Thyroid gland (tissue), 4 donors: ENCODE data around the gene NLRP1. TPM values are rescaled to one million over a fixed set of nuclear protein-coding genes. Genes with fewer than 3 reads are reported as not detected.

ENCODE experiments used
- DNase-seq, 2 donors: peaks; one replicate each; pipeline ENCODE4 v3.0.0-alpha.2; 2019
- H3K27ac ChIP-seq, 3 donors: fragments of 200-600 bp; sonication (generic); 1 replicate in 2 of 3; 2 replicates in 1 of 3; pipeline ENCODE4 v1.5.1; 2016 to 2019; ENCODE audit warnings: mild to moderate bottlenecking in 1 of 3, moderate library complexity in 1 of 3
- H3K27me3 ChIP-seq: fragments of 200-600 bp; sonication (generic); one replicate; pipeline ENCODE4 v1.5.1; 2019
- H3K36me3 ChIP-seq, 2 donors: fragments of 200-600 bp; sonication (generic); one replicate each; pipeline ENCODE4 v1.5.1; 2016 to 2019
- H3K4me1 ChIP-seq, 2 donors: fragments of 200-600 bp; sonication (generic); one replicate each; pipeline ENCODE4 v1.5.1; 2017 to 2019
- H3K4me3 ChIP-seq, 3 donors: fragments of 200-600 bp; sonication (generic); replicated peaks in 1 of 3; 1 replicate in 2 of 3; 2 replicates in 1 of 3; pipeline ENCODE4 v1.5.1; 2016; ENCODE audit warnings: mild to moderate bottlenecking in 1 of 3
- H3K9me3 ChIP-seq: fragments of 200-600 bp; sonication (generic); one replicate; pipeline ENCODE4 v1.5.1; 2017
- POLR2A ChIP-seq, 2 donors: fragments of 450-650 bp; IDR thresholded peaks; one replicate each; pipeline ENCODE4 v1.6.1; 2017; ENCODE audit warnings: antibody characterized with exemption in 2 of 2, mild to moderate bottlenecking in 2 of 2, moderate library complexity in 1 of 2
- WGBS, 2 donors: methylation state at CpG; one replicate each; pipeline ENCODE4 v1.1.5; 2017; 5-methylcytosine and 5-hydroxymethylcytosine counted together
- intact Hi-C: fragments of 100-400 bp; cut with DNase I; formaldehyde crosslinking; loops from one replicate; pipeline ENCODE4 v1.15.1; 2023
- total RNA-seq, 4 donors: library from RNA; depleted of rRNA; stranded (reverse); fragments of >200 nt; gene quantifications; one replicate each; pipeline ENCODE4 v1.2.3, GENCODE V29; 2016
- TF ChIP-seq, protein P1 (sequence below), 6 experiments: fragments of 200-600 bp in 3 of 6; fragments of 450-650 bp in 3 of 6; sonication (generic) in 3 of 6; IDR thresholded peaks; one replicate each; pipeline ENCODE4 v1.5.1; 2016 to 2019; ENCODE audit warnings: antibody characterized with exemption in 6 of 6, mild to moderate bottlenecking in 2 of 6, inconsistent platforms in 1 of 6, moderate library complexity in 1 of 6

Gene NLRP1
- total RNA-seq, 4 donors from 2014 or later = 28.4 to 36.7 (median 31.8) TPM

DNA sequence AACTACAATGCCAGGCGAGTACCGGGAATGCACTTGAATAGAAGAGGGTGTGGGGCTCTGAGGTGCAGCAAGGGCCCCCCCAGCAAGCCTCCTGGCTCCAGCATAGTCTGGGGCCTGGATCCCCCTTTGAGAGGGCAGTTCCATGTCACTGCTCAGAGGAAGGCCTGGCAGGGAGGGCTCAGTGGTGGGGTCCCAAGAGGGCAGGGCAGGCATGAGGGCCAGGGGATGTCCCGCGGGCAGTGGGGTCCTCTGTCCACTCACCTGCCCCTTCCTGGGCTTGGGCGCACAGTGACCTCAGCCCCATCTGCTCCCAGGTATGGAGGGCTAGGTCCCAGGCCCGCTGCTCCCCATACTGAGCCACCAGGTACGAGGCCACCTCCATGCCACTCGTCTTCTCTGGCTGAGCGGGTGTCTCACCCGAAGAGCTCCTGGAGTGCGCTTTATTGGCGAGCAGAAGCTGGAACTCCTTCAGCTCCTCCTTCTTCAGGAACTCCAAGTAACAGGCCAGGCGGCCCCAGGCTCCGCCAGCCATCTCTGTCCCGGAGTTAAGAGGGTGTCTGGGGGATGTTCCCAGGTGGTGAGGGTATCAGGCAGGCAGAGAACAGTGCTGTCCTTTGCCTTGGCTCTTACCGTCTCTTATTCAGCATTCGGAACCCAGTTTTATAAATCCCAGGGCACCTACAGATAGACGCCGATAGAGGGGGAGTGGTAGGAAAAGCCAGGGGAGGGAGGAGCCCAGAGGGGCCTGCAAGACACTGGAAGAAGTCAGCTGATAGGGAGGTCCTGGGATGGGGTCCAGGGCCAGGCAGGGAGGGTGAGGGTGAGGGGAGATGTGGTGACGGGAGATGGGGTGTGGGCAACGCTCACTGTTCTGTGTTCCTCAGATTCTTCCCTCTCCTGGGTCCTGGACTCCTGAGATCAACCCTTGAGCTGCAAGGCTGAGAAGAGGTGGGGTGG lies 605 bp downstream of the NLRP1 start:
- Histone ChIP-seq H3K4me3 (peak overlapping the region; percentile 30 to 54 (median 37)), H3K36me3 (peaks cover 0 to 14% of the 10 kb centered on the region in 2 donors), H3K27me3 (no peaks in the 10 kb centered on the region), H3K4me1 (peaks cover 15 to 32% of the 10 kb centered on the region in 2 donors), H3K9me3 (no peaks in the 10 kb centered on the region), H3K27ac (peak overlapping the region; percentile 73 to 88 (median 77))
- peak; percentile 75 for DNase-seq
- TF ChIP-seq, protein P1, sequence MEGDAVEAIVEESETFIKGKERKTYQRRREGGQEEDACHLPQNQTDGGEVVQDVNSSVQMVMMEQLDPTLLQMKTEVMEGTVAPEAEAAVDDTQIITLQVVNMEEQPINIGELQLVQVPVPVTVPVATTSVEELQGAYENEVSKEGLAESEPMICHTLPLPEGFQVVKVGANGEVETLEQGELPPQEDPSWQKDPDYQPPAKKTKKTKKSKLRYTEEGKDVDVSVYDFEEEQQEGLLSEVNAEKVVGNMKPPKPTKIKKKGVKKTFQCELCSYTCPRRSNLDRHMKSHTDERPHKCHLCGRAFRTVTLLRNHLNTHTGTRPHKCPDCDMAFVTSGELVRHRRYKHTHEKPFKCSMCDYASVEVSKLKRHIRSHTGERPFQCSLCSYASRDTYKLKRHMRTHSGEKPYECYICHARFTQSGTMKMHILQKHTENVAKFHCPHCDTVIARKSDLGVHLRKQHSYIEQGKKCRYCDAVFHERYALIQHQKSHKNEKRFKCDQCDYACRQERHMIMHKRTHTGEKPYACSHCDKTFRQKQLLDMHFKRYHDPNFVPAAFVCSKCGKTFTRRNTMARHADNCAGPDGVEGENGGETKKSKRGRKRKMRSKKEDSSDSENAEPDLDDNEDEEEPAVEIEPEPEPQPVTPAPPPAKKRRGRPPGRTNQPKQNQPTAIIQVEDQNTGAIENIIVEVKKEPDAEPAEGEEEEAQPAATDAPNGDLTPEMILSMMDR (IDR thresholded peaks at IDR 0.05) = peak in 1 of 6 experiments; percentile 16
- peak in 1 of 2 donors; percentile 42 for TF ChIP-seq POLR2A (IDR thresholded peaks at IDR 0.05)
- intact Hi-C loops = no loop called here
- 29 to 36% methylated on average over 12 to 19 of the region's 21 CpGs for WGBS, 2 donors

GRCh38 chr17:5582209-5583185 lies 1.8 kb downstream of the NLRP1 start:
- TF ChIP-seq POLR2A (IDR thresholded peaks at IDR 0.05) = no peak
- TF ChIP-seq, protein P1 (IDR thresholded peaks at IDR 0.05) = no peak
- no peaks in the 10 kb centered on the region for H3K27me3 ChIP-seq
- peaks cover 15 to 32% of the 10 kb centered on the region in 2 donors for H3K4me1 ChIP-seq
- no peaks in the 10 kb centered on the region for H3K9me3 ChIP-seq
- intact Hi-C loops = no loop called here
- WGBS, 2 donors = 80 to 85% methylated on average over 7 to 11 of the region's 11 CpGs
- no peak for DNase-seq
- H3K36me3 ChIP-seq = peaks cover 0 to 14% of the 10 kb centered on the region in 2 donors
- H3K27ac ChIP-seq = peak overlapping the region in 1 of 3 donors; percentile 88
- H3K4me3 ChIP-seq = peak overlapping the region in 1 of 3 donors; percentile 54

- WGBS, 2 donors = 63 to 88% methylated on average over 3 of the region's 3 CpGs
- H3K36me3 ChIP-seq = peaks cover 0 to 14% of the 10 kb centered on the region in 2 donors
- no peak overlapping the region for H3K27ac ChIP-seq
- intact Hi-C loops = no loop called here
- H3K27me3 ChIP-seq = no peaks in the 10 kb centered on the region
- no peaks in the 10 kb centered on the region for H3K9me3 ChIP-seq
- H3K4me3 ChIP-seq = no peak overlapping the region
- no peak for DNase-seq
- peaks cover 15 to 32% of the 10 kb centered on the region in 2 donors for H3K4me1 ChIP-seq
- TF ChIP-seq POLR2A (IDR thresholded peaks at IDR 0.05) = no peak
- TF ChIP-seq, protein P1 (IDR thresholded peaks at IDR 0.05) = no peak
Measured at GRCh38 chr17:5581655-5582054, 2.7 kb downstream of the NLRP1 start.

DNA sequence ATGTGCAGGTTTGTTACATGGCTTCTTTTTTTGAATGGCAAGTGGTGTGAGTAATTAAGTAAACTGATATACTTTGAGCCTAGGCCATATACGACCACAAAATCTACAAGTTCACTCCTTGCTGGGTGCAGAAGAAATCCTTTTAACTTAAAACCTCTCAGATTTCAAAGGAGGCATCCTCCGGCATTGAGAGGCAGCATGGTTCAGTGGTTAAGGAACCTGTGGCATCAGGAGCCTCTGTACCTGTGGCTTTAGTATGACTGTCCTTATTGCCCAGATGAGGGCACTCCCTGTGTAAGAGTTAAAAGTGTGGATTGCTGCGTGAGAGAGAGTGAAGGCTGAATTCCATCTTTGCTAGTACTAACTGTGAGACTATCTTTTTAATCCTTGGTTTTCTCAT lies 3.3 kb downstream of the NLRP1 start:
- H3K4me1 ChIP-seq = peaks cover 15 to 28% of the 10 kb centered on the region in 2 donors
- WGBS, 2 donors = 53 to 57% methylated on average over 3 of the region's 3 CpGs
- H3K36me3 ChIP-seq = peaks cover 0 to 14% of the 10 kb centered on the region in 2 donors
- DNase-seq = no peak
- no peaks in the 10 kb centered on the region for H3K27me3 ChIP-seq
- intact Hi-C loops = no loop called here
- no peak overlapping the region for H3K4me3 ChIP-seq
- no peak for TF ChIP-seq POLR2A (IDR thresholded peaks at IDR 0.05)
- TF ChIP-seq, protein P1 (IDR thresholded peaks at IDR 0.05) = no peak
- H3K27ac ChIP-seq = no peak overlapping the region
- H3K9me3 ChIP-seq = no peaks in the 10 kb centered on the region
